Activated naive CD8-positive, alpha-beta T cell treated with anti-CD3 and anti-CD28 coated beads, Interleukin-2, amount 10 ng/mL, durations not matched to agents 7 days and 5 days (primary cell): ENCODE measurements around the gene ROGDI. TPM values are rescaled to one million over a fixed set of nuclear protein-coding genes. Genes with fewer than 3 reads are reported as not detected.

Experiments
- ATAC-seq: fragments of 150-1000 bp; cut with Tn5 transposase; one replicate; pipeline ENCODE4 v1.10.0; 2021; ENCODE audit warnings: low read depth, moderate library complexity
- POLR2A ChIA-PET: fragments of 350-600 bp; sonication (Branson Sonifier 250); formaldehyde crosslinking; loops from one replicate; lab custom pipeline; 2021; ENCODE audit warnings: antibody characterized with exemption; lab: Charles Lee
- DNase-seq: peaks from one replicate; pipeline ENCODE4 v3.0.0; 2021
- H3K27ac Mint-ChIP-seq: one replicate; pipeline ENCODE4 v1.8.0; 2022; ENCODE audit warnings: mild to moderate bottlenecking, mixed read lengths
- H3K27me3 Mint-ChIP-seq: one replicate; pipeline ENCODE4 v1.8.0; 2022; ENCODE audit warnings: mild to moderate bottlenecking, moderate library complexity, mixed read lengths
- H3K36me3 Mint-ChIP-seq: one replicate; pipeline ENCODE4 v1.8.0; 2021; ENCODE audit warnings: mild to moderate bottlenecking, mixed read lengths
- H3K4me1 Mint-ChIP-seq: one replicate; pipeline ENCODE4 v1.8.0; 2021; ENCODE audit warnings: mixed read lengths
- H3K4me3 Mint-ChIP-seq: one replicate; pipeline ENCODE4 v1.8.0; 2022; ENCODE audit warnings: mild to moderate bottlenecking, moderate library complexity, mixed read lengths
- H3K9me3 Mint-ChIP-seq: one replicate; pipeline ENCODE4 v1.8.0; 2021; ENCODE audit warnings: mixed read lengths
- total RNA-seq, 2 experiments: library from RNA; stranded (reverse); gene quantifications; one replicate each; pipeline ENCODE4 v1.2.3, GENCODE V29; 2021

ROGDI gene
- total RNA-seq, 2 experiments from 2014 or later: 9.5 to 10.3 TPM

GRCh38 chr16:4765511-4766474 is 36.6 kb downstream of the ROGDI start:
- Mint-ChIP-seq H3K4me3 (peak overlapping the region; percentile 89), H3K36me3 (peaks cover 6% of the 10 kb centered on the region), H3K27ac (peak overlapping the region; percentile 83), H3K4me1 (peaks cover 23% of the 10 kb centered on the region), H3K27me3 (no peaks in the 10 kb centered on the region), H3K9me3 (no peaks in the 10 kb centered on the region)
- no peak for DNase-seq
- no peak for ATAC-seq
- POLR2A ChIA-PET: interaction anchor here (1.6 to 2.2 kb wide), 3 partner anchors 18 to 32 kb away, joined by 6 to 12 read pairs (median 6); partner anchors contain the start of genes ANKS3 and DNAAF8

DNA sequence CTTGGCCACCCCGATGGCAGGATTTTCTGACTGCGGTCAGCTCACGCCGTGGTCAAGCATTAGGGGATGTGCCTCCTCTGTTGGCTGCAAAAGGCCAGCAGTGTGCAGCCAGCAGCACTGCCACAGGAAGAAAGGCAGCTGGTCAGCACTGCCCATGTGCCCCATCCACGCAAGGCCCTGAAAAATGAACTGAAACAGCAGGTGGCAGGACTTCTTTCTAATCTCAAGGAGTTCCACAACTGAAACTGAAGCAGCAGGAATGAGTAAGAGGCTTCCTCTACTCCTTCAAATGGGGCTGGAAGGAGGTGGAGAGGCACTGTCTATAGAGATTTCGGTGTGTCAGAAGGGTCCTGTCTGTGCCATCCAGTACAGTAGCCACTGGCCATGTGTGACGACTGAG is 38.6 kb downstream of the ROGDI start:
- no peak for ATAC-seq
- Mint-ChIP-seq H3K4me1 (peaks cover 23% of the 10 kb centered on the region), H3K27me3 (no peaks in the 10 kb centered on the region), H3K36me3 (peaks cover 8% of the 10 kb centered on the region), H3K27ac (no peak overlapping the region), H3K4me3 (no peak overlapping the region), H3K9me3 (no peaks in the 10 kb centered on the region)
- POLR2A ChIA-PET: no interaction called here
- no peak for DNase-seq

- peaks cover 11% of the 10 kb centered on the region for H3K4me1 Mint-ChIP-seq
- no peak for ATAC-seq
- no peak for DNase-seq
- POLR2A ChIA-PET: no interaction called here
- H3K9me3 Mint-ChIP-seq: no peaks in the 10 kb centered on the region
- no peaks in the 10 kb centered on the region for H3K27me3 Mint-ChIP-seq
- H3K4me3 Mint-ChIP-seq: no peak overlapping the region
- H3K36me3 Mint-ChIP-seq: peaks cover 13% of the 10 kb centered on the region
- no peak overlapping the region for H3K27ac Mint-ChIP-seq
Observed at GRCh38 chr16:4762205-4762604, 40.2 kb downstream of the ROGDI start.

GRCh38 chr16:4760221-4760910 is 42.1 kb downstream of the ROGDI start:
- POLR2A ChIA-PET: interaction anchor here (1.1 kb wide), 2 partner anchors 12 to 26 kb away, joined by 3 to 6 read pairs; partner anchors contain the start of genes ANKS3 and DNAAF8
- H3K36me3 Mint-ChIP-seq: peaks cover 20% of the 10 kb centered on the region
- ATAC-seq: no peak

GRCh38 chr16:4755687-4756086 is 46.7 kb downstream of the ROGDI start:
- DNase-seq: no peak
- POLR2A ChIA-PET: no interaction called here
- Mint-ChIP-seq H3K27ac (no peak overlapping the region), H3K4me1 (no peaks in the 10 kb centered on the region), H3K27me3 (no peaks in the 10 kb centered on the region), H3K36me3 (peaks cover 23% of the 10 kb centered on the region), H3K9me3 (no peaks in the 10 kb centered on the region), H3K4me3 (no peak overlapping the region)
- ATAC-seq: no peak

More at GRCh38 chr16:4760221-4760910, 42.1 kb downstream of the ROGDI start:
- Mint-ChIP-seq H3K4me1 (peaks cover 2% of the 10 kb centered on the region), H3K27ac (no peak overlapping the region), H3K27me3 (no peaks in the 10 kb centered on the region), H3K4me3 (no peak overlapping the region), H3K9me3 (no peaks in the 10 kb centered on the region)
- DNase-seq: no peak

GRCh38 chr16:4754865-4755264 is 47.6 kb downstream of the ROGDI start:
- no peak overlapping the region for H3K27ac Mint-ChIP-seq
- peaks cover 23% of the 10 kb centered on the region for H3K36me3 Mint-ChIP-seq
- no peaks in the 10 kb centered on the region for H3K9me3 Mint-ChIP-seq
- DNase-seq (no peak), ATAC-seq (no peak)
- no peak overlapping the region for H3K4me3 Mint-ChIP-seq
- H3K4me1 Mint-ChIP-seq: no peaks in the 10 kb centered on the region
- no peaks in the 10 kb centered on the region for H3K27me3 Mint-ChIP-seq
- POLR2A ChIA-PET: no interaction called here

- ATAC-seq: no peak
Observed at GRCh38 chr16:4753227-4753626, 49.2 kb downstream of the ROGDI start.

GRCh38 chr16:4752351-4753100 is 49.9 kb downstream of the ROGDI start:
- ATAC-seq (no peak), DNase-seq (no peak)
- H3K4me3 Mint-ChIP-seq: no peak overlapping the region
- H3K36me3 Mint-ChIP-seq: peaks cover 17% of the 10 kb centered on the region
- no peaks in the 10 kb centered on the region for H3K9me3 Mint-ChIP-seq
- H3K27ac Mint-ChIP-seq: no peak overlapping the region
- H3K4me1 Mint-ChIP-seq: peaks cover 13% of the 10 kb centered on the region
- no peaks in the 10 kb centered on the region for H3K27me3 Mint-ChIP-seq
- POLR2A ChIA-PET: no interaction called here

More at GRCh38 chr16:4753227-4753626, 49.2 kb downstream of the ROGDI start:
- H3K9me3 Mint-ChIP-seq: no peaks in the 10 kb centered on the region
- H3K27ac Mint-ChIP-seq: no peak overlapping the region
- H3K36me3 Mint-ChIP-seq: peaks cover 17% of the 10 kb centered on the region
- H3K4me3 Mint-ChIP-seq: no peak overlapping the region
- POLR2A ChIA-PET: no interaction called here
- H3K4me1 Mint-ChIP-seq: peaks cover 6% of the 10 kb centered on the region
- H3K27me3 Mint-ChIP-seq: no peaks in the 10 kb centered on the region
- DNase-seq: no peak

DNA sequence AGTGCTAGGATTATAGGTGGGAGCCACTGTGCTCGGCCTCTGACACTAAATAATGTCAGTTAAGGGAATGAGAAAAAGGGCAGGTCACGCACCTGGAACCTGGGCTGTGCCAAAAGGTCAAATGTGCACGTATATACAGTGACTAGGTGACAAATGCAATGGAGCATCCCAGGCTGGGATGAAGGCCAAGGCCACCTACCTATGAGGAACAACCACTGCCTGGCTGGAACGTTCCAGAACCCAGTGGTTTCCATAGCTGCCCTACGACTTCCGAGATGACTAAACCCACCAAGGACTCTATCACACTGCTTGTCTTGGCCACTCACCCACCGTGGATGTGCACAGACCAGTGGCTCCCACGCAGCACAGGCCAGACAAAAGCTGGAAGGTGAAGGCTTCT is 51.5 kb downstream of the ROGDI start:
- no peak overlapping the region for H3K27ac Mint-ChIP-seq
- H3K4me3 Mint-ChIP-seq: no peak overlapping the region
- peaks cover 16% of the 10 kb centered on the region for H3K4me1 Mint-ChIP-seq
- DNase-seq: no peak
- peaks cover 15% of the 10 kb centered on the region for H3K36me3 Mint-ChIP-seq
- H3K9me3 Mint-ChIP-seq: no peaks in the 10 kb centered on the region
- H3K27me3 Mint-ChIP-seq: no peaks in the 10 kb centered on the region
- no peak for ATAC-seq
- POLR2A ChIA-PET: no interaction called here

GRCh38 chr16:4749700-4750257 is 52.7 kb downstream of the ROGDI start:
- H3K9me3 Mint-ChIP-seq: no peaks in the 10 kb centered on the region
- peaks cover 5% of the 10 kb centered on the region for H3K36me3 Mint-ChIP-seq
- no peak for DNase-seq
- H3K4me3 Mint-ChIP-seq: no peak overlapping the region
- H3K27me3 Mint-ChIP-seq: no peaks in the 10 kb centered on the region
- no peak for ATAC-seq
- POLR2A ChIA-PET: interaction anchor here (0.7 to 4.0 kb wide), 2 partner anchors 15 to 26 kb away, joined by 3 to 28 read pairs; partner anchors contain the start of genes ANKS3 and DNAAF8
- H3K4me1 Mint-ChIP-seq: peaks cover 16% of the 10 kb centered on the region
- H3K27ac Mint-ChIP-seq: no peak overlapping the region

DNA sequence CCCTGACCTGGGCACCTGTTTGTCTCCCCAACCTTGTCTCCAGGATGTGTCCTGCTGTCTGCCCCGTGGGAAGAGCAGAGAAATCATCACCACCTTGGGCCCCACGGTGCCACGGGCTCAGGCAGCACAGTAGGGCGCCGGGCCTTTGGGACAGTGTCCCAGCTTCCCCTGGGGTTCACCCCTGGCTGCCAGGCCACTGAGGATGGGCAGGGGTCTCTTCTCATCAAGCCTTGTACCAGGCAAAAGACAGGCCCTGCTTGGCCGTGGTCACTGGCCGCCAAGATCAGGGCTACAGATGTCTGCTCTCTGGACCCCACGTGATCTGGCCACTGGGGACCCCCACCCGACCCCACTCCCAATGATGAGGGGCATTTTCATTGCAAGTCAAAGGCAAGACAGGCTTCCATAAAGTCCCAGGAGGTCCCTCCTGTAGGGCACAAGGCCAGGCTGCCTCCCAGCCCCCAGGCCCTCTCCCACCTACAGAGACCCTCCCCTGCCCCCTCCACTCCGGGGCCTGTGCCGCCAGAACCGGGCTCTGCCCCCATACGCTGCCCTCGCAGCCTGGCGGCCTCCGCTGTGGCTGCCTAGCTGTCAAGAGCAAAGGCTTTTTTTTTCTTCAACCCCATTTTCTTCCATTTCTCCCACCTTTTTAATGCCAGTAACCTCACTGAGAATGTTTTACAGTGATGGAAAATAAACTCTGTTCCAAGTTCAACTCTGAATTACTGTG is 53.6 kb downstream of the ROGDI start:
- DNase-seq (no peak), ATAC-seq (no peak)
- Mint-ChIP-seq H3K9me3 (no peaks in the 10 kb centered on the region), H3K36me3 (peaks cover 2% of the 10 kb centered on the region), H3K4me3 (peak overlapping the region; percentile 16), H3K27me3 (no peaks in the 10 kb centered on the region), H3K27ac (peak overlapping the region; percentile 77), H3K4me1 (peaks cover 16% of the 10 kb centered on the region)
- POLR2A ChIA-PET: interaction anchor here (0.7 to 4.0 kb wide), 4 partner anchors 12 to 25 kb away, joined by 3 to 28 read pairs (median 6); partner anchors contain the start of genes ANKS3, DNAAF8 and ZNF500
